ENCODE data around the gene RYR2.

RYR2 gene

GRCh38 chr1:237732657-237733056, 690.7 kb downstream of the RYR2 start:
- no peaks in the 10 kb centered on the region for H3K9me3 ChIP-seq (ENCODE audit: severe bottlenecking)
- H3K27me3 ChIP-seq (ENCODE audit: insufficient read depth, poor library complexity, severe bottlenecking), result no peaks in the 10 kb centered on the region
- no peak overlapping the region for H3K4me3 ChIP-seq (ENCODE audit: severe bottlenecking)
- H3K4me1 ChIP-seq (ENCODE audit: insufficient read depth, poor library complexity, severe bottlenecking), result no peaks in the 10 kb centered on the region
- H3K36me3 ChIP-seq (ENCODE audit: low read depth), result no peaks in the 10 kb centered on the region
- ATAC-seq (ENCODE audit: low read depth) (no peak), DNase-seq (ENCODE audit: low spot score) (no peak)
- TF ChIP-seq CTCF (IDR thresholded peaks at IDR 0.05; ENCODE audit: poor library complexity, severe bottlenecking), result no peak
- no peak overlapping the region for H3K27ac ChIP-seq (ENCODE audit: poor library complexity, severe bottlenecking)

GRCh38 chr1:237736372-237737029, 694.5 kb downstream of the RYR2 start:
- Histone ChIP-seq H3K36me3 (ENCODE audit: low read depth) (no peaks in the 10 kb centered on the region), H3K4me3 (ENCODE audit: severe bottlenecking) (no peak overlapping the region), H3K27ac (ENCODE audit: poor library complexity, severe bottlenecking) (no peak overlapping the region), H3K9me3 (ENCODE audit: severe bottlenecking) (no peaks in the 10 kb centered on the region), H3K4me1 (ENCODE audit: insufficient read depth, poor library complexity, severe bottlenecking) (no peaks in the 10 kb centered on the region), H3K27me3 (ENCODE audit: insufficient read depth, poor library complexity, severe bottlenecking) (no peaks in the 10 kb centered on the region)
- DNase-seq (ENCODE audit: low spot score), result no peak
- TF ChIP-seq CTCF (IDR thresholded peaks at IDR 0.05; ENCODE audit: poor library complexity, severe bottlenecking), result peak; percentile 26
- ATAC-seq (ENCODE audit: low read depth), result no peak

GRCh38 chr1:237737448-237737847, 695.5 kb downstream of the RYR2 start:
- Histone ChIP-seq H3K27ac (ENCODE audit: poor library complexity, severe bottlenecking) (no peak overlapping the region), H3K4me1 (ENCODE audit: insufficient read depth, poor library complexity, severe bottlenecking) (no peaks in the 10 kb centered on the region)
- no peak for ATAC-seq (ENCODE audit: low read depth)

GRCh38 chr1:237737938-237738610, 696.1 kb downstream of the RYR2 start:
- H3K27ac ChIP-seq (ENCODE audit: poor library complexity, severe bottlenecking), result no peak overlapping the region
- H3K4me1 ChIP-seq (ENCODE audit: insufficient read depth, poor library complexity, severe bottlenecking), result no peaks in the 10 kb centered on the region
- no peak overlapping the region for H3K4me3 ChIP-seq (ENCODE audit: severe bottlenecking)
- no peaks in the 10 kb centered on the region for H3K9me3 ChIP-seq (ENCODE audit: severe bottlenecking)
- no peak for TF ChIP-seq CTCF (IDR thresholded peaks at IDR 0.05; ENCODE audit: poor library complexity, severe bottlenecking)
- H3K27me3 ChIP-seq (ENCODE audit: insufficient read depth, poor library complexity, severe bottlenecking), result no peaks in the 10 kb centered on the region
- DNase-seq (ENCODE audit: low spot score) (no peak), ATAC-seq (ENCODE audit: low read depth) (no peak)
- no peaks in the 10 kb centered on the region for H3K36me3 ChIP-seq (ENCODE audit: low read depth)

More at GRCh38 chr1:237737448-237737847, 695.5 kb downstream of the RYR2 start:
- H3K9me3 ChIP-seq (ENCODE audit: severe bottlenecking), result no peaks in the 10 kb centered on the region
- no peaks in the 10 kb centered on the region for H3K27me3 ChIP-seq (ENCODE audit: insufficient read depth, poor library complexity, severe bottlenecking)
- no peak for TF ChIP-seq CTCF (IDR thresholded peaks at IDR 0.05; ENCODE audit: poor library complexity, severe bottlenecking)
- H3K36me3 ChIP-seq (ENCODE audit: low read depth), result no peaks in the 10 kb centered on the region
- DNase-seq (ENCODE audit: low spot score), result no peak
- H3K4me3 ChIP-seq (ENCODE audit: severe bottlenecking), result no peak overlapping the region

GRCh38 chr1:237740846-237741245, 698.9 kb downstream of the RYR2 start:
- H3K4me3 ChIP-seq (ENCODE audit: severe bottlenecking), result no peak overlapping the region

More at GRCh38 chr1:237740846-237741245, 698.9 kb downstream of the RYR2 start:
- DNase-seq (ENCODE audit: low spot score), result no peak
- H3K4me1 ChIP-seq (ENCODE audit: insufficient read depth, poor library complexity, severe bottlenecking), result no peaks in the 10 kb centered on the region
- TF ChIP-seq CTCF (IDR thresholded peaks at IDR 0.05; ENCODE audit: poor library complexity, severe bottlenecking), result no peak
- H3K36me3 ChIP-seq (ENCODE audit: low read depth), result no peaks in the 10 kb centered on the region
- no peak overlapping the region for H3K27ac ChIP-seq (ENCODE audit: poor library complexity, severe bottlenecking)
- H3K9me3 ChIP-seq (ENCODE audit: severe bottlenecking), result no peaks in the 10 kb centered on the region
- ATAC-seq (ENCODE audit: low read depth), result no peak
- no peaks in the 10 kb centered on the region for H3K27me3 ChIP-seq (ENCODE audit: insufficient read depth, poor library complexity, severe bottlenecking)
